HG03280 (cell line): ENCODE data around the gene DMRT1.

Source experiments
- ATAC-seq: cut with Tn5 transposase; IDR thresholded peaks from one replicate; pipeline ENCODE4 v1.9.1; 2021; ENCODE audit warnings: mild to moderate bottlenecking, moderate library complexity; ENCODE audit not compliant: unreplicated experiment

The DMRT1 gene

DNA sequence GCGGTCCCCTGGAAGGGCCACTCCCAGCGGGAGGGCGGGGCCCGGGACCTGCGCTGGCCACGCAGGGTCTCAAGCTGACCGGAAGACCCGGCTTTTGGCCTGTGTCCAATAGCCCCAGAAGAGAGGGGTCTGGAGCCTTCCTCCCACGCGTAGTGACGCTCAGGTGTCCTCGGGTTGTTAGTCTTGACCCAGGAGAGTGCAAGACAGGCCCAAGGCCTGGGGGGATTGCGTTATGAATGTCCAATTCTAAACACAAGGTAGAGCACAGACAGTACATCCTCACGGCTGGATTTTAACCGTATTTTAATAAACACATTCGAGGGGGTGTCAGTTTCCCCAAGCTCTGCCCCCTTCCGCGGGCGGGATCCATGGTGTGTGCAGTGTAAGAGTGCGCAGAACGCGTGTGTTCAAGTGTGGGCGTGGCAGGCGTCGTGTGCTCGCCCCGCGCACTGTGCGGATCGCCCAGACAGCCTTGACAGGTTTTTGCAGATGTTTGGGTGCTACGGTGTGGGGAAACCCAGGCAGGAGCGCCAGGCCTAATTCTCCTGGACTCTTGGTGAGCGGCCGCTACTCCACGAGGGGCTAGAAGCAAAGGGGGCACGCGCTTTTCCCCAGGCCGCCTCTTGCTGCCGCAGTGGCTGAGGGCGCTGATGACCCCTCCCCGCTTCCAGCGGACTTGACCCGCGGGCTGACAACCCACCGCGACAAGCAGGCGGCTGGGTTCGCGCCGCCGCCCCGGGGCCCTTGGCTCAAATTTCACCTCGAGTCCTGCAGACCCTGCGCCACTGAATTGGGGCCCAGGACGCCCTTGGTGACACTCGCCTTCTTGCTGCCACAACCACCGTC, 128.9 kb downstream of the DMRT1 start:
- ATAC-seq, result no peak

DNA sequence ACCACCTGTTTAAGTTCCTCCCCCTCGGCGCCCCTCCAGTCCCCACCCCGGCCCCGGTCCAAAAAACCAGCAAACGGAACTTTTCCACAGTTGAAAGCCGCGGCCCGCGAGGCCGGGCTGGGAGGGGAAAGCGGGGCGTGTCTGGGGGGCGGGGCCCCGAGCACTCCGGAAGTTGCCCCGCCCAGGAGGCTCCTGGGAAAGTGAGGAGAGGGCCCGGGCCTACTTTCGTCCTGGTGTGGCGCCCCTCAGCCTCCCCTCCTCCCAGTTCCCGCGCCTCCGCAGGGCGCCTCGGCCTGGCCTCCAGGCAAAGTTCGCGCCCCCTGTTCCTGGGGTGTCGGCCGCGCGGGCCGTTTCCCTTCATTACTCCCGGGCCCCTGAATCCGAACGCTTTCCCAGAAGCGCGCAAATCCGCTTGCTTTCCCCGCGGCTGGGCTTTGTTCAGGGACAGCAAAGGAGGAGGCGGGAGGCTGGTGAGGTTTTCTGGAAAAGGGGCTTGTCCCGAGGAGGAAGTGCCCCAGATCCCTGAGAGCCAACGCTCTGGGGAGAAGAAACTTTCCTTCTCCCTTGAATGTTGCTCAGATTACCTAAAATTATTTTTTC, 130.5 kb downstream of the DMRT1 start:
- ATAC-seq, result no peak

DNA sequence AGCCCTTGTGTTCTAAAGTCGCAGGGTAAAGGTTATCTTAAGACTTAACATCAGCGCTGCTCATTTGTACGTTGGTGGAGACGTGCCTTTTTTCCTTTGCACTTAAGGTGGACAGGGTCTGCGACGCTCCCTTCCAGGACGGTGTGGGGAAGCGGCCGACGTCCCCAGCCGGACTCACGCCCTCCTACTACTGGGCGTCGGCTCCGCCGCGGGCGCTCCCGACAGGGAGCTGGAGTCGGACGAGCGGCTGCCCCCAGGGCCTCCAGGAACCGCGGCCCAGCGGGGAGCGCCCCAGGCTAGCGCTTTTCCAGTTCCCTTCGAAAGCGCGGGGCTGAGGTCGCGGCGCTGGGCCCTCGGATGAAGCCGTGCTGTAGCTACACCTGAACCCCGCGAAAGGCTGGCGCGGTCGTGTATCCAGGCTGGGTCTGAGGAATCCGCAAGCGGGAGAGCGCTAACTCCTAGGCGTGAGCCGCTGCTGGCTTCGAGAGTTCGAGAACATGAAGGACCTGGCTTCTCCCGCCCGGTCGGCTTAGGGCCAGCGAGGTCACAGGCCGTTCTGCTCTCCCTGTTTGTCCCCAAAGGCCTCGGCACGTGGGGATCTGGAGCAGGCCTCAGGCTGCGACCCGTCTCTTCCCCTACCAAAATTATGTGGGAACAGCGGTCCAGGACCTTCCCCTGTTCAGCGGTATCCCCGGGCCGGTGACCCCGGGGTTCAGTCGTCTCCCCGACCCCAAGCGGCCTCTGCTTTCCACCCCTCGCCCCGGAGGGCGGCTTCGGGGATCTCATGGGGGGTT, 131.2 kb downstream of the DMRT1 start:
- no peak for ATAC-seq

DNA sequence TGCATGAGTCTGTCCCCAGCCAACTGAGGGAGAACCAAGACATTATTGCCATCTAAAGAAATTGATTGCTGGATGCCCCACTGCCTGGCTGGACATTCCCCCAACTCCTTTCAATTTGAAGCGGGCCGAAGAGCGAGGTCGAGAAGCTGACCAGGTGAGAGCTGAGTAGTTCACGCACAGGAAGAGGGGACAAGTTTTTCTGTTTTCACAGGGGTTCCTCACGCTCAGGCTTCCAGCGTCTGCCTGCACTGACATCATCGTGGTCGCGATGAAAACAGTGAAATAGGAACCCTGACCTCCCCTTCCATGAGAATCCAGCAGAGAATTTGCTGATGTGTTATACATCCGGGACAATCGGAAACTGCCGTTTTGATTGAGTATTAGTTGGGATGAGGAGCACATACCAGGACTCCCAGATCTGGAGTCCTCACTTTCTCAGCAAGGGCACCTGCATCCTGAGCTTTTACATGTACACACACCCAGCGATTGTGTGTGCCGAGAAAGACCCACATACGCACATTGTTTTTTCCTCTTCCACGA, 131.9 kb downstream of the DMRT1 start:
- no peak for ATAC-seq

DNA sequence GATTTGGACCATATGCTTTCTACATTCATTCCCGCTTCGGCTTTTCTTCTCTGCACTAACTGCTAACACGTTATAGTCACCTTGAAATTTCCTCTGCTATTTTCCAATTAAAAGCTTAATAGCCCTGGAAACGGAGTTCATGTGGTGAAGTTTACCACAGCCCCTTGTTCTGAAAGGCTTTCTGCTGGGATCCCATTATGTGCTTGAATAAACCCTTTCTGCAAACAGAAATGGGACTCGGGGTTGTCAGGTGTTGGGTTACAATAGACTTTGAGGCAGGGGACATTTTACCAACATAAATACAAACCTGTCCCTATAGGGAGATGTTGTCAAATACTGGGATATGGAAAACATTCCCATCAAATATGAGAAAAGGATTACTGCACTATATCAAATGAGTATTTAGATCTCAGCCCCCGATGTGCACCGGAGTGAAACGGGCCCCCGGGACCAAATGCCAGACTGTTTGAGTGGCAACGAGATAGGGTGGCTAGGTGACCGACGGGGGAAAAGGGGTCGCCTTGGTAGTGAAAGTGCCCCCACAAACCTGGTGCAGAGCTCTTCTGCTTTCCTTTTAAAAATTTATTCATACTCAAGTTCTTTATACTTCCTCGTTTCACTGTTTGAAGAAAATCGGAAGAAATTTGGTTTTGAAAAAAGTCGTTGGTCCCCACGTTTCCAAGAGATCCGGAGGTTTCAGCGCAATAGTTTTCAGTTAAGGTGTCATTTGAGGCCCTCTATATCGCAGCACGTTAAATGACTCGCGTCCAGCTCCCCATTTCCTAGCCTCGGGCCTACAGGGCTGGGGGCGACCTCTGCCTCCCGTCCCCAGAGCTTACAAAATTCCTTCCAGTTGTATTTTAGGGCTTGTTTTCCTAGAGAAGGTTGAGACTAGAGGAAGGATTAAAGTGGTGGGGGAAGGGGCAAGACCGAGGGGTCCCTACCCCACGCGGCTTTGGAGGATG, 132.8 kb downstream of the DMRT1 start:
- no peak for ATAC-seq

DNA sequence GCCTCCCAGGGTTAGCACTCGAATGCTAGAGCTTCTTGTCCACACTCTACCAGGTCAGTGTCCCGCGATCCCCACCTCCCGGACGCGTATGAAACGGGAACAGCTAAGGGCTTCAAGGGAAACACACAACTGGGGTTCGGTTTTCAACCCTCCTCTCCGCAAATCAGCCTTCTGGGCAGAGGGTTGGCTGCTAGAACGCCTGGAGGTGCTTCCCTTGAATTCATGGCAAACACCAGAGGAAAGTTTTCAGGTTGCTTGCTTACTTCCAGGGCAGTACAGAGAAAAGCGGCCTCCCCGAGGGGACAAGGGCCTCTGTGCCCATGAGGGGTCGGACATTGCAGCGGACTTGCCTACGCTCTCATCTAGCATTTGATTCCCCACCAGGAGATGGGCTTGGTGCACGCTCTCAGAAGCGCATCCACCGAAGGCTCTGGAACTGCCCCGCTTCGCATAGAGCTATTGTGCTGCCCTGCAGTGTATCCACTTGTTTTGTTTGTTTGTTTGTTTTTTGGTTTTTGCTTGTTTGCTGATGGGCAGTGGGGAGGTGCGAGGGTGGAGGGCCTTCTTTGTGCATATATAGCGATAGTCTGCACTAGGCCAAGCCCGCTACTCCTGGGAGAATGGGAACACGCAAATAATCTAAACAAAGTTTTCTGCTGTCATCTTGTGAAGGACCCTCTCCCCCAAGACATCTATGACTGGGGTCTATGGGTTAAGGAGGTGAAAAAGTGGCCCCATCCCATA, 133.7 kb downstream of the DMRT1 start:
- no peak for ATAC-seq

DNA sequence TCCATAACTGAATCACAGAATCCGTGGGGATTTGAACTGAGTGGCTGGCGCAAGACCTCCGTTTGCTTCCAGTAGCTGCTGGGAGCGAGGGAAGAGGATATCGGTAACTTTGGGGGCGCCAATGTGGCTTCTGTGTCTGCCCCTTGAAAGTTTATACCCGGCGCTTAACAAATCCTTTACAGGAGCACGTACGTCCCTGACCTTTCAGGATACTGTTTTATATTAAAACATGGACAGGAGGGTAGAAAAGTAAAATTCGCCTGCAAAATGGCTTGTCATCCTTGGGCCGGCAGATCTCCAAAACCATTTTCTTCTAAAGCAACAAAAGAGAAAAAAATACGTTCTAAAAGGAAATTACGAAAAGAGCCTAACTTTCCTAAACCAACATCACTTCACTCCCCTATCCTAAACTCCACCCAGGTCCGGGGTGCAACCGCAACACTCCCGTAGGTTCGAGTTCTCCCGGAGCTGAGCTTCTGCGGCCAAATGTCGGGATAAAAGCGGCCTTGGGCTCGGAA, 134.3 kb downstream of the DMRT1 start:
- no peak for ATAC-seq

DNA sequence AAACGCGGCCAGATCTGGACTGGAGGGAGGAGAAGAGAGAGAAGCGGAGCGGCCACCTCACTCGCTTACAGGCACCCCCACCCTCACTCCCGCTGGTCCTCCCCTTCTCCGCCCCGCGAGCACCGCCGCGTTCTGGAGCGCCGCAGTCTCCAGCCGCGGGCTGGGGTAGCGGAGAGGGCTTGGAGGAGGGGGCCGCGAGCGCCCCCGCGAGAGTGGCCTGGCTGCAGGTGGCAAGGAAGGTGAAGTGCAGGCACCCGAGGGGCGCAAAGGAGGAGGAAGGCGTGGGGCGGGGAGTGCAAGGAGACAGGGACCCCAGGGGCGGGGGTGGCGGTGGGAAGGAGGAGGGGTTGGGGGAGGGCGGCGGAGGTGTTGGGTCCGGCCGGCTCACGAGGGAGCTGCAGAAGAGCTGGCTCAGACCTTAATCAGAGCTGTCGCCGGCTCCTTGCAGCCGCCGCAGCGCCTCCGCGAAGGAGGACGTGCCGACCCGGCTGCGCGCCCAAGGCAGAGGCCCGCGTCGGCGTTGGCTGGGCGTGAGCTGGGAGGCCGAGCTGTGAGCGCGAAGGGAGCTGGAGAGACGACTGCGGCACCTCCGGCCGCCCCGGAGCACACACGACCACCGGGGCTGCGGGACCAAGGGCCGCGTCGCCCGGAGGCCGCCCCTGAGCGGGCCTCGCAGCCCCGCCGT, 134.9 kb downstream of the DMRT1 start, which contains the start of gene DMRT3:
TSS of gene DMRT3 (plus strand) at position 398 of the 685 bp plus-strand sequence. CDS start 347 bp downstream, outside the sequence.
- ATAC-seq, result no peak

DNA sequence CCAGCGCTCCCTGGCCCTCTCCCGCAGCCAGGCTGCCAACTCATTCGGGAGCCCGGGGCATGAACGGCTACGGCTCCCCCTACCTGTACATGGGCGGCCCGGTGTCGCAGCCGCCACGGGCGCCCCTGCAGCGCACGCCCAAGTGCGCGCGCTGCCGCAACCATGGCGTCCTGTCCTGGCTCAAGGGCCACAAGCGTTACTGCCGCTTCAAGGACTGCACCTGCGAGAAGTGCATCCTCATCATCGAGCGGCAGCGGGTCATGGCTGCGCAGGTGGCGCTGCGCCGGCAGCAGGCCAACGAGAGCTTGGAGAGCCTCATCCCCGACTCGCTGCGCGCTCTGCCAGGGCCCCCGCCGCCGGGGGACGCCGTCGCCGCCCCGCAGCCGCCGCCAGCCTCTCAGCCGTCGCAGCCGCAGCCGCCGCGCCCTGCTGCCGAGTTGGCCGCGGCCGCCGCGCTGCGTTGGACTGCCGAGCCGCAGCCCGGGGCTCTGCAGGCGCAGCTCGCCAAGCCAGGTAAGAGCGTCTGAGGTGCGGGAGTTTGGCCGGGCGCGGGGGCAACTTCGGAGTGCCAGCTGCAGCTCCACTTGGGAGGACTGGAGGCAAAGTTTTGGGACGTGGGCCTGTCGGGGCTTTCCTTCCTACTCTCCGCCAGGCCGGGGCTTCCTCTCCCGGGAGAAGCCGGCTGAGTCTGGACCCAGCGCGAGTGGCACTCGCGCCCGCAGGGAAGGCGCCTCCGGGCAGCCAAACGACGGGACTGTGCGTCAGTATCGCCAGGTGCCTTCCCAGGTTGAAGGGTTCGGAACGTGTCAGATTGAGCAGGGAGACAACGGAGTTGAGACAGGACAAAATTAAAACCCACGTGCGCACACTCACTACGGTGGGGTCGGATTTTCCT, 135.7 kb downstream of the DMRT1 start:
- ATAC-seq, result no peak

DNA sequence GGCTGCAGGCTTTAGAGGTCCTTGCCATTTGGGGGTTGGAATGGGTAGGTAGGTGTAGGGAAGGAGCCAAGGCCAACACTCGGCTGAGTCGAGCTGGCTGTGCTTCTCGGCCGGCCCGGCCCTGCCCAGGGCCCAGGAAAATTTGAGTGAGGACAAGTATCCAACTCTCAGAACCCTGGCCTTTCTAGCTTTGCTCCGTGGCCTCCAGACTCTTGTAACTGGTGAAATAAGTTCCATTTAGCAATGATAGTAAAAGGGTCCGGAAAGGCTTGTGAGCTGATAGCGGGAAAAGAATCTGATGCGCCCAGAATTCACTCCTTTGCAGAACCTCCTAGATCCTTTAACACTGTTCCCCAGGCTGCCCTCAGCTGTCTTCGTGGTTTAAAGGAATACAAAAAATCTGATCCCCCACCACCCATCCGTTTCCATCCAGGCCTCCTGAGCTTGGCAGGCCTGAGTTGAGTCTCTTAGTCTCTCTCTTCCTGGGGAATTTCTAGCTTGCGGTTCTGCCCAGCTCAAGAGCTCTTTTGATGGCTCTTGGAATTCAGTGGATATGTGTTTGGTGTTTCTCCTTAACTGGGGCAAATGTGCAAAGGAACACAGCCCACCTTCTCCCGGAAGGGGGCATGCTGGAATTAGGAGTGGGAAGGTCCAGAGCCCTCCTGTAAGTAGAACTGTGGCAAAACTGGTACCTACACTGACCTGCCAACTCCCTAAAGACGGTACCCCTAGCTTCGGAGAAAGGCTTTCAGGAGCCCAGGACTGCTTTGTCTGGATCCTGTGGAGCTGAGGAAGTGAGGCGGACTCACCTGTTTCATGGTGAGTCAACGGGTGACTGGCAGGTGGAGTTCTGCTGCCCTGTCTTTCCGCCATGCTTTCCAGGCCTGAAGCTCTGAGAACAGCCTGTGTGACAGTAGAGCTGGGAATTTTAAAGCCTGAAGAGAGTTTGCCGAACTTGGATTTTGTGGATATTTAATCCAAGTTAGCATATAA, 136.6 kb downstream of the DMRT1 start:
- no peak for ATAC-seq

DNA sequence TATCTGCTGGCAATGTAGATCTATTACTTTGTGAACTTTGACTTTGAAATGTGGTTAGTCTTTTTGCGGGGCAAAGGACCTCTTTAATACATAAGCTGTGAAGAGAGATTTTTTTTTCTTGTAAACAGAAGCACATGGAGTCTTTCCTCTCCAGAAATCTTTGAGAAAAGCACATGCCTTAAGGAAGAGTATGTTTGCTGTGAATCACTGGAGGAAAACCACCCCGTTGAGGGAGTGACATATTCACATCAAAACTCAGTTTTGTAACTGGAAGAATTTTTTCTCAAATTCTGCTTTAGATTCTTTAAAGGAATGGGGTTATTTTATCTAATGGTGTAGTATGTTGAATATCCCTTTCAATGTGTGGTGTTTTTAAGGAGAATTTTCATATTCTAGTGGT, 138.5 kb downstream of the DMRT1 start:
- no peak for ATAC-seq

DNA sequence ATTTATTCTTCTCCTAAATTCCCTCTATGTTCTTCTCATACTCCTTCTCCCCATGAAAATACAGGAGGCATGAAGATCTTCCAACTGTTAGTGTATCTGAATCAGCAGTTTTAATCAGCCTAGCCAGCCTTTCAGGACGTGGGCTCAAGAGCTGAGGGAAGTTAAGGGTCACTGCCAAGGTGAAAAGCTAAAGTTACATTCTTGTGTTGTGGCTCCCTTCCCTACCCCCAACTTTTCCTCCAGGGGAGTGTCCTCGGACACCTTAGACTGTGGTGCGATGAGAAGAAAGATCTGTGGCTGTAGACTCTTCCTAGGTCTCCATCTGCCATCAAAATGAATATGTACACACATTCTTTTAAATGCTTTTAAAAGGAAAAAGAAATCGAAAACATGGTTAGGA, 139.1 kb downstream of the DMRT1 start:
- no peak for ATAC-seq

DNA sequence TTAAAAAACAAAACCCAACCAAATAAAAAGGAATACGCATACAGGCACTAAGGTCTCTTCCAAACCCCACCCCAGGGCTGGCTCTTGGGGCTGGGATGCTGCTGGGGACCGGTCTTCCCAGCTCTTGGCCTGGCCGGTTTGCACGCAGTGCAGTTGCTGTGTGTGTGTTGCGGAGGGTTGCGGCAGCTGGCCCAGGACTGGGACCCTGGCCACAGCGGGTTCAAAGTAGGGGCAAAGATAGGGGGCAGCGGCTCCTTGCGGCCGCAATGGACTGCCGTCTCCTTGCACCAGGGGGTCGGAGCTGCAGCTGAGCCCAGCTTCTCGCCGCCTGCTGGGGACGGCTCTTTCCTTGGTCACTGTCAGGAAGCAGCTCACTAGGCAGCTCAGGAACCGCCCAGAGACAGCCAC, 140.0 kb downstream of the DMRT1 start:
- no peak for ATAC-seq

DNA sequence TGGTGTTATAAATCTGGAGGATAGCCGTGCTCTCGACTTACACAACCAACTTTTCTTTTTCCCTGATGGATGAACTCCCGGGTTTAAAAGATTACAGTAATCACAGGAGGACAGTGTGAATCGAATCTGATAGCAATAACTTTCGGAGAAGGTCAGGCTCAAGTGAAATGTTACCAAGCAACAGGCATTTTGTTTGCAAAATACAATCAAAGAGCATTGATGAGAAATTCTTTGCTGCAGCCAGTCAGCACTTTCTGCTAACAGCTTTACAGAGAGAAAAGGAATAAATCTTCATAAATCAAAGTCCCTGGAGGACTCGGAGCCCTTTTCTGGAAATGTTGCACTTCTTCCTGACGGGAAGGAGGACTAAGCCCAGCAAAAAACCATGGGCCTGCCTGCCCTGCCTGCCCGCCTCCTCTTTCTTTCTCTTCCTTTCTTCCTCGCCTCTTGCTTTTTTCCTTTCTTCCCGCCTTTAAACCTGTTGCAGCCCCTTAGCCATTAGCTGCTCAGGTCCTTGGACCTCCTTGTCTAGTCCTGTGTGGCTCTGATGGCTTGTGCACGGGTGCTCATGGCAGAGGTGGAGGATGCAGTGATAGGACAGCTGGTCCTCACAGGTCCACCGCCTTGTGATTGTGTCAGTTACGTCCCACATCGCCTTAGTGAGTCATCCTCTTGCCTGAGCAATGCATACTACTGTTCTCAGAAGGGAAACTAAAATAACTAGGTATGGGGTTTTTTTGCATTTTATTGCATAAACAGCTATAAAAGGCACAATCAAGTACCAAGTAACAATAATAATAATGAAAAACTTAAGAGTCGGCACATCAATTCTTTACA, 141.1 kb downstream of the DMRT1 start:
- no peak for ATAC-seq

DNA sequence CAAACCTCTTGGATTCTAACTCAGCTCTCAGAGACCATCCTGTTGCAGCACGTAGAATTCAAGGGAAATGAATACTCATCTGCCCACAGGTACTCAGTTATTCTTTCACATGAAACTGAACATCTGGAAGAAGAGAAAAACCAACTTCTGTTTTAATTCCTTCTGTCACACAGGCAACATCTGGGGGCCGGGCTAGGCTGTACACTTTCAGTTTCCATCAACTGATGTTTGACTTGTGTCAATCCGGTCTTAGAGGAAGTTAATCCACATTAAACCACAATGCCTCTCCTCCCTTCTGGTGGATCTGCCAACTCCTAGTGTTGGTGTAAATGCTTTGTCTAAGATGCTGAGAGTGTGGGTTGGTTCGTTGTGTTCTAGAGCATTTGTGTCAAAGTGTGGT, 152.5 kb downstream of the DMRT1 start:
- ATAC-seq, result peak; percentile 62

DNA sequence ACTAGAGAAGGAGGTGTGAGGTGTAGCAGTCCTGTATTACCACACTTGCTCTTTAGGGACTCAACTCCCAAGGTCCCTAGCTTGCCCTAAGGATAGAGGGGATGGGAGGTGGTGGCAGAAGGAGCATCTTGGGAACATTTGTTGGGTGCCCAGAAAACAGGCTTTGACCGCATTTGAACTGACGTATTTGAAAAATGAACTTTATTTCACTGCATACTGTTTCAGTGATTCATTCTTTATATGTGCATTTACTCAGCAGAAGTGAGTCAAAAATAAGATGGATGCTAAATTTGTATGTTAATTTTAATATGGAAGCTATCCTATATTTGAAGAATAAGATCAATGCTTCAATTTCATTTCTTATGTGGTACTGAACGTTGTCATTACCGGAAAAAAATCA, 153.7 kb downstream of the DMRT1 start:
- ATAC-seq, result no peak
